DOHH2 (cell line): ENCODE results near the gene C11orf52.

Source experiments
- H3F3A ChIP-seq: fragments of 200-600 bp; sonication (generic), shearing (Covaris generic); 2 replicates; pipeline ENCODE4 v1.6.0; 2016; ENCODE audit warnings: antibody characterized with exemption, mild to moderate bottlenecking; ENCODE audit not compliant: control insufficient read depth, insufficient read depth
- H3K27ac ChIP-seq: fragments of 200-600 bp; sonication (generic); 2 replicates; pipeline ENCODE4 v1.5.1; 2014; ENCODE audit warnings: low read depth, mild to moderate bottlenecking, low read length, moderate library complexity
- H3K27me3 ChIP-seq: fragments of 200-600 bp; sonication (generic); 2 replicates; pipeline ENCODE4 v1.6.1; 2014; ENCODE audit warnings: mild to moderate bottlenecking, low read length, mixed read lengths; ENCODE audit not compliant: control insufficient read depth
- H3K36me3 ChIP-seq: fragments of 200-600 bp; sonication (generic); 2 replicates; pipeline ENCODE4 v1.6.1; 2014; ENCODE audit warnings: mild to moderate bottlenecking, low read length, moderate library complexity, mixed read lengths; ENCODE audit not compliant: control insufficient read depth
- H3K4me1 ChIP-seq: fragments of 200-600 bp; sonication (generic); 2 replicates; pipeline ENCODE4 v1.6.1; 2014; ENCODE audit warnings: mild to moderate bottlenecking, low read length, mixed read lengths; ENCODE audit not compliant: control insufficient read depth
- H3K4me2 ChIP-seq: fragments of 200-600 bp; sonication (generic); 2 replicates; pipeline ENCODE4 v1.6.0; 2014; ENCODE audit warnings: mild to moderate bottlenecking, low read length, moderate library complexity
- H3K4me3 ChIP-seq: fragments of 200-600 bp; sonication (generic); 2 replicates; pipeline ENCODE4 v1.5.1; 2014; ENCODE audit warnings: mild to moderate bottlenecking, low read length, mixed read lengths
- H3K79me2 ChIP-seq: fragments of 200-600 bp; sonication (generic); 2 replicates; pipeline ENCODE4 v1.6.1; 2014; ENCODE audit warnings: mild to moderate bottlenecking, low read length, mixed read lengths; ENCODE audit not compliant: control insufficient read depth
- H3K9me2 ChIP-seq: fragments of 200-600 bp; sonication (generic); replicated peaks from 2 replicates; pipeline ENCODE4 v1.6.1; 2014; ENCODE audit warnings: mild to moderate bottlenecking, low read length, mixed read lengths; ENCODE audit not compliant: control insufficient read depth
- H3K9me3 ChIP-seq: fragments of 200-600 bp; sonication (generic); 2 replicates; pipeline ENCODE4 v1.6.1; 2014; ENCODE audit warnings: antibody characterized with exemption, low read length, mixed read lengths; ENCODE audit not compliant: control insufficient read depth, insufficient read depth
- H4K20me1 ChIP-seq: fragments of 200-600 bp; sonication (generic); 2 replicates; pipeline ENCODE4 v1.6.0; 2014; ENCODE audit warnings: low read depth, mild to moderate bottlenecking, antibody characterized with exemption, low read length, moderate library complexity; ENCODE audit not compliant: control insufficient read depth, insufficient read depth
- EZH2phosphoT487 ChIP-seq: fragments of 200-600 bp; sonication (generic); IDR thresholded peaks from 2 replicates; pipeline ENCODE4 v1.6.1; 2017; ENCODE audit warnings: borderline replicate concordance, mild to moderate bottlenecking, antibody characterized with exemption, low read length, moderate library complexity, mixed read lengths
- TF ChIP-seq, protein P1 (sequence below): fragments of 200-600 bp; sonication (generic); IDR thresholded peaks from one replicate; pipeline ENCODE4 v1.5.1; 2014; ENCODE audit warnings: antibody characterized with exemption, mild to moderate bottlenecking, low read depth, low read length; ENCODE audit not compliant: poor library complexity, severe bottlenecking

Gene C11orf52, protein sequence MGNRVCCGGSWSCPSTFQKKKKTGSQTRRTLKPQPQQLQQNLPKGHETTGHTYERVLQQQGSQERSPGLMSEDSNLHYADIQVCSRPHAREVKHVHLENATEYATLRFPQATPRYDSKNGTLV

DNA sequence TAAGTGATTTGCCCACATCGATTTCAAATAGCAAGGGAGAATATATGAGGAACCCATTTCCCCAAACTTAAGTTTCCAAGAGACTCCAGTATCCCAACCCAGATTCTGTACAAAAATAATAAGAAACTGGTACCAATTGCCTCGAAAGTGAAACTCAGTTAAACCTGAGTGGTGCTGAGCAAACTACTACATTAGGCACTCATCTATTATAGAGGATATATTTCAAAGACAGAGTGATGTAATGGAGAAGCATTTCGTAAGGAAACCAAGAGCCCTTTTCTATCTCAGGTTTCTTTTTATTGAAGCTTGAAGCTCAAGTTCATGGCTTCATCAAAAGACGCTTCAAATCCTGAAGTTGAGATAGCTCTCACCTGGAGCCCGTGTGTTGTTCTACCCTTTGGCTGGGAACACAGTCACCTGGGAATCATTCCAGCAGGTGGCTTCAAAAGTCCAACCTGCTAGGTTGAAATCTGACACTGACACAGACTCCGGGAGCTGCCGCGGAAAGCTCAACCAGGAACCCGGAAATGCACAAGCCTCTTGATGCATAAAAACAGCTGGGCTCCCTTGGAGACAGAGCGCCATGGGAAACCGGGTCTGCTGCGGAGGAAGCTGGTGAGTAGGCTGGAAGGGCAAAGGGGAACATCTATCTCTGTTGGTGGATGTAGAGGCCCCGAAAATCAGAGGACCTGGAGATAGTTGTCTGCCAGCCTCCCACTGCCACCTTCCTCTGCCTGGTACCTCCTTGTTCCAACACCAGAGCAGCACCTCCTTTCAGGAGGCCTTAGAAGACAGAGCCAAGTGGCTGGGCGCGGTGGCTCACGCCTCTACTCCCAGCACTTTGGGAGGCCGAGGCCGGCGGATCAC, at the start of gene C11orf52:
Gene C11orf52, plus strand, starts transcription at position 524 of the 867 bp plus-strand sequence. Its CDS starts 60 bp downstream, at position 584.
- peaks cover 25% of the 10 kb centered on the region for H3K27me3 ChIP-seq
- no peaks in the 10 kb centered on the region for H3F3A ChIP-seq
- no peak within 1 kb of the TSS for H3K4me3 ChIP-seq
- H3K4me2 ChIP-seq: no peak within 1 kb of the TSS
- no peak within 1 kb of the TSS for H3K27ac ChIP-seq
- H3K9me3 ChIP-seq: no peaks in the 10 kb centered on the region
- H3K4me1 ChIP-seq: no peaks in the 10 kb centered on the region
- no peaks in the 10 kb centered on the region for H4K20me1 ChIP-seq
- TF ChIP-seq EZH2phosphoT487: no peak
- TF ChIP-seq, protein P1, sequence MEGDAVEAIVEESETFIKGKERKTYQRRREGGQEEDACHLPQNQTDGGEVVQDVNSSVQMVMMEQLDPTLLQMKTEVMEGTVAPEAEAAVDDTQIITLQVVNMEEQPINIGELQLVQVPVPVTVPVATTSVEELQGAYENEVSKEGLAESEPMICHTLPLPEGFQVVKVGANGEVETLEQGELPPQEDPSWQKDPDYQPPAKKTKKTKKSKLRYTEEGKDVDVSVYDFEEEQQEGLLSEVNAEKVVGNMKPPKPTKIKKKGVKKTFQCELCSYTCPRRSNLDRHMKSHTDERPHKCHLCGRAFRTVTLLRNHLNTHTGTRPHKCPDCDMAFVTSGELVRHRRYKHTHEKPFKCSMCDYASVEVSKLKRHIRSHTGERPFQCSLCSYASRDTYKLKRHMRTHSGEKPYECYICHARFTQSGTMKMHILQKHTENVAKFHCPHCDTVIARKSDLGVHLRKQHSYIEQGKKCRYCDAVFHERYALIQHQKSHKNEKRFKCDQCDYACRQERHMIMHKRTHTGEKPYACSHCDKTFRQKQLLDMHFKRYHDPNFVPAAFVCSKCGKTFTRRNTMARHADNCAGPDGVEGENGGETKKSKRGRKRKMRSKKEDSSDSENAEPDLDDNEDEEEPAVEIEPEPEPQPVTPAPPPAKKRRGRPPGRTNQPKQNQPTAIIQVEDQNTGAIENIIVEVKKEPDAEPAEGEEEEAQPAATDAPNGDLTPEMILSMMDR: no peak
- no peaks in the 10 kb centered on the region for H3K79me2 ChIP-seq
- H3K36me3 ChIP-seq: no peaks in the 10 kb centered on the region
- no peaks in the 10 kb centered on the region for H3K9me2 ChIP-seq

DNA sequence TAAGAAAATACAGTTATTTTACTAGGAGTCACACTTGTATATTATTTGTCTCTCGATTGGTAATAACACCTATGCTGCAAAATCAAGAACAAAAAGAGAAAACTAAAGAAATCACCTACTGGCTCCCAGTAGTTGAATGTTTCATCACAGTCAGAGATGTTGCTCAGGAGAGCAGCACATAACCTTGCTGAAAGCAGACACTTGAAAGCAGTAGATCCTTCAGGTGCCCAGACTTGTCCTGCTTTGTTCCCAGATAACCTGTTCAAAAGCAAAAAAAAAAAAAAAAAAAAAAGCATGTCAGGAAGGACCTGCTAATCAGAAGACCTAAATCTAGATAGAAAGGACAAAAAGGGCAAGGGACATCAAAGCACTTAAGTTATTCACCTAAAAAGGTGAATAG, 48.6 kb upstream of the C11orf52 start:
- H3K4me1 ChIP-seq: peaks cover 14% of the 10 kb centered on the region
- H3K4me2 ChIP-seq: peak overlapping the region; percentile 79
- no peaks in the 10 kb centered on the region for H4K20me1 ChIP-seq
- H3K4me3 ChIP-seq: peak overlapping the region; percentile 95
- H3K79me2 ChIP-seq: peaks cover 19% of the 10 kb centered on the region
- H3K36me3 ChIP-seq: peaks cover 39% of the 10 kb centered on the region
- no peak overlapping the region for H3K27ac ChIP-seq
- H3F3A ChIP-seq: peaks cover 8% of the 10 kb centered on the region
- H3K9me2 ChIP-seq: no peaks in the 10 kb centered on the region
- TF ChIP-seq, protein P1: no peak
- TF ChIP-seq EZH2phosphoT487: no peak
- no peaks in the 10 kb centered on the region for H3K9me3 ChIP-seq
- H3K27me3 ChIP-seq: no peaks in the 10 kb centered on the region

DNA sequence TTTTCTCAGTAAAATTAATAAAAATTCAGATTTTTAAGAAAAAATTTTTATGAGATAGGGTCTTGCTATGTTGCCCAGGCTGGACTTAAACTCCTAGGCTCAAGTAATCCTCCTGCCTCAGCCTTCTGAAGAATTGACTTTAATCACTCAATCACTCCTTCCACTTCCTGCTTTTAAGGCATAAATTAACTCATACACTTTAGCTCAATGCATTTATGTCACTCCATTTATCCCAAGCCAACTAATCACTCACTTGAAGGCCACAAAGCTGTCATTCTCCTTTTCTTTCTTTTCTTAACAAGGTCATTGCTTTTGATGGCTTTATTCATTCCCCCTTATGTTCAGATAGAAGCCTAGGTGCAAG, 48.2 kb upstream of the C11orf52 start:
- Histone ChIP-seq H3K9me3 (no peaks in the 10 kb centered on the region), H3K36me3 (peaks cover 39% of the 10 kb centered on the region), H3K9me2 (no peaks in the 10 kb centered on the region), H4K20me1 (no peaks in the 10 kb centered on the region), H3K4me2 (peak overlapping the region; percentile 79), H3K4me1 (peaks cover 14% of the 10 kb centered on the region), H3F3A (peaks cover 8% of the 10 kb centered on the region), H3K4me3 (peak overlapping the region; percentile 95), H3K27ac (peak overlapping the region; percentile 40), H3K79me2 (peaks cover 19% of the 10 kb centered on the region), H3K27me3 (no peaks in the 10 kb centered on the region)
- TF ChIP-seq, protein P1: no peak
- no peak for TF ChIP-seq EZH2phosphoT487
